GM10266 (cell line): ENCODE results near the gene CIZ1.

Source experiments
- DNase-seq: peaks from one replicate; pipeline ENCODE4 v3.0.0; 2012; ENCODE audit errors: extremely low spot score
- CTCF ChIP-seq: IDR thresholded peaks from 2 replicates; pipeline ENCODE4 v1.5.1; 2012; ENCODE audit warnings: mild to moderate bottlenecking, low read depth; ENCODE audit not compliant: control insufficient read depth, insufficient read depth; ENCODE audit errors: missing control alignments

The CIZ1 gene

GRCh38 chr9:128144239-128145181, 46.9 kb downstream of the CIZ1 start:
- TF ChIP-seq CTCF: no peak

GRCh38 chr9:128143525-128144238, 47.7 kb downstream of the CIZ1 start:
- no peak for DNase-seq
- TF ChIP-seq CTCF: no peak

More at GRCh38 chr9:128144239-128145181, 46.9 kb downstream of the CIZ1 start:
- no peak for DNase-seq

- no peak for DNase-seq
- no peak for TF ChIP-seq CTCF
These were observed 48.8 kb downstream of the CIZ1 start for GRCh38 chr9:128142596-128142995.

GRCh38 chr9:128142061-128142460, 49.3 kb downstream of the CIZ1 start:
- DNase-seq: no peak
- no peak for TF ChIP-seq CTCF

- TF ChIP-seq CTCF: no peak
- no peak for DNase-seq
These were observed 49.8 kb downstream of the CIZ1 start for GRCh38 chr9:128141604-128142003.

GRCh38 chr9:128139621-128140020, 51.8 kb downstream of the CIZ1 start:
- TF ChIP-seq CTCF: no peak
- DNase-seq: no peak

GRCh38 chr9:128138001-128138400, 53.4 kb downstream of the CIZ1 start:
- no peak for DNase-seq
- TF ChIP-seq CTCF: no peak
